Heart left ventricle (tissue), 13 donors: ENCODE data around the gene LUZP4.

Experiments used
- CTCF ChIP-seq, 12 donors: fragments of 200-600 bp; sonication (generic) in 4 of 12; IDR thresholded peaks; one replicate each; pipeline versions ENCODE4 v1.5.0 to v1.8.0; 2018 to 2022; ENCODE audit warnings: antibody characterized with exemption in 12 of 12, mild to moderate bottlenecking in 5 of 12
- POLR2A ChIP-seq, 2 donors: fragments of 450-650 bp; IDR thresholded peaks; one replicate each; pipeline ENCODE4 v1.6.1; 2017; ENCODE audit warnings: antibody characterized with exemption in 2 of 2, mild to moderate bottlenecking in 2 of 2, moderate library complexity in 2 of 2
- donor health status: ischemic (EF 13 %, LVEDD 7.1; RV severe dilation, severe dysfunction).
- donor health status: DM: no; HTN: yes; CAD: no.
- donor health status: DM: no; HTN: no; CAD: no.
- donor health status: ischemic (EF 25% LVEDD 6.9; RV normal size, moderate dysfunction).
- donor health status: ischemic (EF 25% LVEDD 5.7; RV mildly dilated, moderate dysfunction).
- donor health status: ischemic (EF 35%, LVEDD 5.7; RV mildly dilated, moderate dysfunction).
- donor health status: nonischemic (EF 11% LVEDD 7.7; RV severe dilation, severe dysfunction).
- donor health status: DM: yes; HTN: yes; CAD: no.
- donor health status: PGD.
- donor health status: ischemic (EF 29% LVEDD 5.4; RV normal size, mild dysfunction).
- donor health status: nonischemic (EF 23%, LVEDD 6.1; RV moderate dilation, normal function).

GRCh38 chrX:115266300-115266699, 23.2 kb upstream of the LUZP4 start:
- TF ChIP-seq CTCF (IDR thresholded peaks at IDR 0.05) (no peak), POLR2A (IDR thresholded peaks at IDR 0.05) (no peak)
